ENCODE data around the gene C2orf49.

Gene C2orf49

GRCh38 chr2:105362862-105363591 is 25.7 kb downstream of the C2orf49 start:
- no peak for DNase-seq

- no peak for DNase-seq
Measured at GRCh38 chr2:105364436-105365139, 27.2 kb downstream of the C2orf49 start.

GRCh38 chr2:105365206-105365605 is 27.9 kb downstream of the C2orf49 start:
- DNase-seq = no peak

- no peak for DNase-seq
Measured at GRCh38 chr2:105368759-105369408, 31.5 kb downstream of the C2orf49 start.

GRCh38 chr2:105369777-105370690 is 32.7 kb downstream of the C2orf49 start:
- peak; percentile 51 for DNase-seq

- DNase-seq = no peak
Measured at GRCh38 chr2:105371156-105371555, 33.8 kb downstream of the C2orf49 start.

- no peak for DNase-seq
Measured at GRCh38 chr2:105371810-105372209, 34.5 kb downstream of the C2orf49 start.

- DNase-seq = no peak
Measured at GRCh38 chr2:105373344-105373781, 36.0 kb downstream of the C2orf49 start.

- DNase-seq = no peak
Measured at GRCh38 chr2:105373895-105374401, 36.6 kb downstream of the C2orf49 start.

GRCh38 chr2:105375001-105375561 is 37.7 kb downstream of the C2orf49 start:
- DNase-seq = no peak

- DNase-seq = no peak
Measured at GRCh38 chr2:105376010-105376409, 38.7 kb downstream of the C2orf49 start.

- no peak for DNase-seq
Measured at GRCh38 chr2:105376789-105377240, 39.5 kb downstream of the C2orf49 start.

- DNase-seq = no peak
Measured at GRCh38 chr2:105377871-105378270, 40.5 kb downstream of the C2orf49 start.

- no peak for DNase-seq
Measured at GRCh38 chr2:105378276-105378840, 41.0 kb downstream of the C2orf49 start.

GRCh38 chr2:105378921-105379383 is 41.6 kb downstream of the C2orf49 start:
- no peak for DNase-seq

GRCh38 chr2:105379741-105380186 is 42.4 kb downstream of the C2orf49 start:
- DNase-seq = no peak

GRCh38 chr2:105380432-105381100 is 43.2 kb downstream of the C2orf49 start:
- no peak for DNase-seq

- no peak for DNase-seq
Measured at GRCh38 chr2:105381101-105381668, 43.8 kb downstream of the C2orf49 start.

- no peak for DNase-seq
Measured at GRCh38 chr2:105382177-105382576, 44.8 kb downstream of the C2orf49 start.

GRCh38 chr2:105383432-105384166 is 46.3 kb downstream of the C2orf49 start:
- no peak for DNase-seq
